Mucosa of descending colon (tissue), 3 donors: ENCODE data around the gene XRCC6. TPM values are rescaled to one million over a fixed set of nuclear protein-coding genes. Genes with fewer than 3 reads are reported as not detected.
"Not testable (repeated sequence)": the region's sequence is repeated elsewhere in the genome, so short reads cannot be mapped to it uniquely, and the experiment has no call there.

Experiments
- ATAC-seq: fragments of 200-7000 bp; cut with Tn5 transposase; one replicate; pipeline ENCODE4 v1.9.1; 2020; ENCODE audit warnings: mild to moderate bottlenecking, moderate library complexity
- DNase-seq, 3 donors: peaks; one replicate each; pipeline ENCODE4 v3.0.0-alpha.2; 2020
- H3K36me3 ChIP-seq: fragments of 200-600 bp; one replicate; pipeline ENCODE4 v1.8.0; 2021; ENCODE audit warnings: low read depth, mild to moderate bottlenecking
- H3K4me1 ChIP-seq: fragments of 200-600 bp; one replicate; pipeline ENCODE4 v1.8.0; 2021; ENCODE audit warnings: low read depth, mild to moderate bottlenecking
- H3K4me3 ChIP-seq: fragments of 200-600 bp; one replicate; pipeline ENCODE4 v1.8.0; 2021; ENCODE audit warnings: mild to moderate bottlenecking
- H3K9me3 ChIP-seq: fragments of 200-600 bp; one replicate; pipeline ENCODE4 v1.8.0; 2021; ENCODE audit warnings: mild to moderate bottlenecking
- intact Hi-C, 2 donors: fragments of 100-400 bp; cut with DNase I in 1 of 2; cut with micrococcal nuclease in 1 of 2; formaldehyde crosslinking; loops; one replicate each; pipeline versions ENCODE4 v1.11.0 to v1.11.1; 2022; cut with DNase I, micrococcal nuclease
- total RNA-seq, 3 donors: library from RNA; stranded (reverse); fragmentation: NEBNext Ultra II Directional in 2 of 3; extraction: Animal tissue kit (Norgen Biotek cat#: 25700) in 2 of 3; gene quantifications; one replicate each; pipeline versions ENCODE4 v1.2.1 to v1.2.4, GENCODE V29; 2021 to 2023
- TF ChIP-seq, protein P1 (sequence below): fragments of 200-600 bp; IDR thresholded peaks from one replicate; pipeline ENCODE4 v1.8.0; 2022; ENCODE audit warnings: antibody characterized with exemption, mild to moderate bottlenecking
- donor health status: DM: no; HTN: no; CAD: no; lungs with moderate emphysema.
- donor health status: DM: no; HTN: no; CAD: no.
- donor health status: DM: no; HTN: yes; CAD: no.

XRCC6 gene
- total RNA-seq, 3 donors from 2014 or later, result 169 to 193 (median 177) TPM

DNA sequence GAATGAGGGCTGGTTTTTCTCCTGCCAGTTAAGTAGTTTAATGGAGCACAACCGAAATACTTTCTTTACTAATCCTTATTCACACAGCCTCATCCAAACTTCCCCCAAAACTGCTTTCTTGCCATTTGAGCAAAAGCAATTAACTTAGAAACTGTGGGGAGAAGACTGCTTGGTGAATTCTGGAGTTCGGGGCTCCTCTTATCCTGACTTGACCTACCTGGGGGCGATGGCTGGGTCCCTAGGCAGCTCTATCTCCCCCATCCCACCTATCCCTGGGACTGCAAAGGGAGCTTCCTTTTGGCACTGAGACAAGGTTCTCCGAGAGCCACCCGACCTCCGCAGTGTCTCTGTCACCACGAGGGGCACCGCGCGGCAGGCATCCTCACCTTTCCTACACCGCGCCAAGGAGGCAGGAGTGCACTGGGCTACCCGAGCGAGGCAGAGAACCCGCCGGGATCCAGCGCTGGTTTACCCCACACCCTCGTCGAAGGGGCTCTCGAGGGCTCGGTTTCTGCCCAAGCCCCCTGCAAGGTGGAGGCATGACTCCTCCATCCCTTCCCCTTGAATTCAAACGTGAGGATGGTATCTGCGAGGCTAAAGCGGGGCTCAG lies 1.0 kb upstream of the XRCC6 start:
- TF ChIP-seq, protein P1, sequence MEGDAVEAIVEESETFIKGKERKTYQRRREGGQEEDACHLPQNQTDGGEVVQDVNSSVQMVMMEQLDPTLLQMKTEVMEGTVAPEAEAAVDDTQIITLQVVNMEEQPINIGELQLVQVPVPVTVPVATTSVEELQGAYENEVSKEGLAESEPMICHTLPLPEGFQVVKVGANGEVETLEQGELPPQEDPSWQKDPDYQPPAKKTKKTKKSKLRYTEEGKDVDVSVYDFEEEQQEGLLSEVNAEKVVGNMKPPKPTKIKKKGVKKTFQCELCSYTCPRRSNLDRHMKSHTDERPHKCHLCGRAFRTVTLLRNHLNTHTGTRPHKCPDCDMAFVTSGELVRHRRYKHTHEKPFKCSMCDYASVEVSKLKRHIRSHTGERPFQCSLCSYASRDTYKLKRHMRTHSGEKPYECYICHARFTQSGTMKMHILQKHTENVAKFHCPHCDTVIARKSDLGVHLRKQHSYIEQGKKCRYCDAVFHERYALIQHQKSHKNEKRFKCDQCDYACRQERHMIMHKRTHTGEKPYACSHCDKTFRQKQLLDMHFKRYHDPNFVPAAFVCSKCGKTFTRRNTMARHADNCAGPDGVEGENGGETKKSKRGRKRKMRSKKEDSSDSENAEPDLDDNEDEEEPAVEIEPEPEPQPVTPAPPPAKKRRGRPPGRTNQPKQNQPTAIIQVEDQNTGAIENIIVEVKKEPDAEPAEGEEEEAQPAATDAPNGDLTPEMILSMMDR, result no peak
- DNase-seq, result peak; percentile 57 to 74 (median 66)
- peak overlapping the region; percentile 93 for H3K4me3 ChIP-seq
- H3K9me3 ChIP-seq, result no peaks in the 10 kb centered on the region
- peaks cover 33% of the 10 kb centered on the region for H3K4me1 ChIP-seq
- peaks cover 8% of the 10 kb centered on the region for H3K36me3 ChIP-seq
- ATAC-seq, result peak; percentile 51
- intact Hi-C loops, result no loop called here

DNA sequence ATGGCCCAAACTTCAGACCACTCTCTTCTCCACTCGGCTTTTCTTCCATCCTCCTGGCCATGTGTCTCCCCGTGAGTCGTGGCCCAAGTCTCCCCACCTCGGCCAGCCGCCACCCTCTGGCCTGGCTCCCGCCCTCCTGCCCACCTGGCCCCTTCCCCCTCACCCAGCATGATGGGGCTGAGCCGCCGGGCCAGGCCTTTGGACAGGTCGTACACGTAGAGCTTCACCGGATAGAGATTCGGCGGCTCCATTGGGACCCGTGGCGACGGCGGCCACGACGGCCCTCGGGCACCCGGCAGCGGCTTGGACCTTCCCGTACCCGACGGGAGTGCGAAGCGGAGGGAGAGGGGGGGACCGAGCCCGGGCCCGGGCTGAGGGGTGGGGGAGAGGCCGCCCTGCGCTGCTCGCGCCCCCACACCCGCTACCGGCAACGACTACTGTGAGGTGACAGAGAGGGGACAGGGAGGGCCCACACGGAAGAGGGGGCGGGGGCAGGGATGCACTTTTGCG lies 451 bp upstream of the XRCC6 start, which contains the start of gene DESI1:
DESI1 (minus strand) TSS at position 455 of the 510 bp plus-strand sequence; CDS start at position 251, 204 bp downstream.
- peaks cover 8% of the 10 kb centered on the region for H3K36me3 ChIP-seq
- DNase-seq, result no peak
- peaks cover 33% of the 10 kb centered on the region for H3K4me1 ChIP-seq
- peak; percentile 47 for ATAC-seq
- peak within 1 kb of the TSS; percentile 93 for H3K4me3 ChIP-seq
- intact Hi-C loops, result no loop called here
- H3K9me3 ChIP-seq, result no peaks in the 10 kb centered on the region
- TF ChIP-seq, protein P1, result no peak

DNA sequence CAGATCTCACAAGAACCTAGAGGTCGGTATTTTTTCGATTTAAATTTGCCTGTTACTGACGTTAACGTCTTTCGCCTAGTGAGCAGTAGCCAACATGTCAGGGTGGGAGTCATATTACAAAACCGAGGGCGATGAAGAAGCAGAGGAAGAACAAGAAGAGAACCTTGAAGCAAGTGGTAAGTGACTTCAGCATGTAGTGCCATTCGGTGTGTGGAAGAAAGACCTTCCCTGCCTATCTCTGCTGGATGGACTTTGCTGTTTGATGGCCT lies 750 bp downstream of the XRCC6 start:
- H3K4me3 ChIP-seq, result peak overlapping the region; percentile 93
- ATAC-seq, result no peak
- H3K9me3 ChIP-seq, result no peaks in the 10 kb centered on the region
- intact Hi-C loops, result no loop called here
- DNase-seq, result no peak
- TF ChIP-seq, protein P1, result no peak
- H3K36me3 ChIP-seq, result peaks cover 8% of the 10 kb centered on the region
- peaks cover 33% of the 10 kb centered on the region for H3K4me1 ChIP-seq

DNA sequence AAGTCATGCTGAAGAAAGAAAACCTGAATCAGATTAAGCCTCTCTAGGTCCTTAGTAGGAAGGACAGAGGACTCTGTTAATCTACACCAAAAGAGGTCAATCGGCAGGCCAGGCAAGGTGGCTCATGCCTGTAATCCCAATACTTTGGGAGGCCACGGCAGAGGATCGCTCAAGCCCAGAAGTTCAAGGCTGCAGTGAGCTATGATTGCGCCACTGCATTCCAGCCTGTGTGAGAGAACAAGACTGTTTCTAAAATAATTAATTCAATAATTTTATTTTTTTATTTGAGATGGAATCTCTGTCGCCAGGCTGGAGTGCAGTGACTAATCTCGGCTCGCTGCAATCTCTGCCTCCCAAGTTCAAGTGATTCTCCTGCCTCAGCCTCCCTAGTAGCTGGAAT lies 4.5 kb downstream of the XRCC6 start:
- TF ChIP-seq, protein P1, result no peak

DNA sequence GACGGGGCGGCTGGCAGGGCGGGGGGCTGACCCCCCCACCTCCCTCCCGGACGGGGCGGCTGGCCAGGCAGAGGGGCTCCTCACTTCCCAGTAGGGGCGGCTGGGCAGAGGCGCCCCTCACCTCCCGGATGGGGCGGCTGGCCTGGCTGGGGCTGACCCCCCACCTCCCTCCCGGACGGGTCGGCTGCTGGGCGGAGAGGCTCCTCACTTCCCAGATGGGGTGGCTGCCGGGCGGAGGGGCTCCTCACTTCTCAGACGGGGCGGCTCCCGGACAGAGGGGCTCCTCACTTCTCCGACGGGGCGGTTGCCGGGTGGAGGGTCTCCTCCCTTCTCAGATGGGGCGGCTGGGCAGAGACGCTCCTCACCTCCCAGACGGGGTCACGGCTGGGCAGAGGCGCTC lies 10.0 kb downstream of the XRCC6 start:
- H3K9me3 ChIP-seq, intact Hi-C loops, DNase-seq, H3K36me3 ChIP-seq, H3K4me1 ChIP-seq, H3K4me3 ChIP-seq, ATAC-seq: not testable (repeated sequence)

More for the DNA sequence above, 4.5 kb downstream of the XRCC6 start:
- Histone ChIP-seq H3K9me3 (no peaks in the 10 kb centered on the region), H3K36me3 (peaks cover 17% of the 10 kb centered on the region), H3K4me1 (peaks cover 14% of the 10 kb centered on the region), H3K4me3 (no peak overlapping the region)
- intact Hi-C loops, result no loop called here
- DNase-seq (no peak), ATAC-seq (no peak)

DNA sequence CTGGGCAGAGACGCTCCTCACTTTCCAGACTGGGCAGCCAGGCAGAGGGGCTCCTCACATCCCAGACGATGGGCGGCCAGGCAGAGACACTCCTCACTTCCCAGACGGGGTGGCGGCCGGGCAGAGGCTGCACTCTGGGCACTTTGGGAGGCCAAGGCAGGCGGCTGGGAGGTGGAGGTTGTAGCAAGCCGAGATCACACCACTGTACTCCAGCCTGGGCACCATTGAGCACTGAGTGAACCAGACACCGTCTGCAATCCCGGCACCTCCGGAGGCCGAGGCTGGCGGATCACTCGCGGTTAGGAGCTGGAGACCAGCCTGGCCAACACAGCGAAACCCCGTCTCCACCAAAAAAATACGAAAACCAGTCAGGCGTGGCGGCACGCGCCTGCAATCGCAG lies 10.5 kb downstream of the XRCC6 start:
- ATAC-seq, intact Hi-C loops, DNase-seq, H3K9me3 ChIP-seq, H3K4me1 ChIP-seq, H3K36me3 ChIP-seq, H3K4me3 ChIP-seq: not testable (repeated sequence)

DNA sequence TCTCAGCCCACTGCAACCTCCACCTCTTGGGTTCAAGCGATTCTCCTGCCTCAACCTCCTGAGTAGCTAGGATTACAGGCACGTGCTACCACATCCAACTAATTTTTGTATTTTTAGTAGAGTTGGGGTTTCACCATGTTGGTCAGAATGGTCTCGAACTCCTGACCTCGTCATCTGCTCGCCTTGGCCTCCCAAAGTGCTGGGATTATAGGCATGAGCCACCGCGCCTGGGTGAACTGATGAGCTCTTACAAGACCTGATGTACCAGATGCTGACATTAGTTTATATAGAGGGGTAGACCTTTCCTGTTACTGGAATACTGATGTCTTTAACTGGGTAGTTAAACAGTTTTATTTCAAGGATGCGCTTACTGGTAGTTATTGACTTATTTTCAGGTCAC lies 13.5 kb downstream of the XRCC6 start:
- intact Hi-C loops, ATAC-seq, H3K9me3 ChIP-seq, DNase-seq, H3K4me3 ChIP-seq, H3K4me1 ChIP-seq: not testable (repeated sequence)
- peaks cover 11% of the 10 kb centered on the region for H3K36me3 ChIP-seq
